Measurements from ENCODE around the gene TRPC4. TPM values are rescaled to one million over a fixed set of nuclear protein-coding genes. Genes with fewer than 3 reads are reported as not detected.
A peak's percentile ranks its signal among the peaks of the same experiment; 100 is the strongest.
"Not testable (repeated sequence)": the region's sequence is repeated elsewhere in the genome, so short reads cannot be mapped to it uniquely, and the experiment has no call there.

TRPC4 gene
- total RNA-seq, 1 experiment from 2014 or later, result 0.61 TPM

DNA sequence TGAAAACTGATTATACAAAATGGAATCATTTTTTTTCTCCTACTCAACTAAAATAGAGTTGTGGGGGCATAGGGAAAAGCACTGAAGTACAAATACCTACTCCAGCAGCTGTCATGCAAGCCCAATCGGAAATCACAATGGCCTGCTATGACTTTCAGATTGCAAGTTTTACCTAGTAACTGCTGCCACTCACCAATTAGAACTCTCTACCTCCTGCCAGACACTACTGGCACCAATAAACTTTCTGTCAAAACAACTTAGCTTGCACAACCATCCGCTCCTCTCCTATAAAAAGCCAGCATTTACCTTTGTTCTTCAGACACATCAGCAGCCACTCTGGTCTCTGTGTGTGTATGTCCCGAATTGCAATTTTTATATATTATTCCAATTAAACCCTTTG, 9.3 kb upstream of the TRPC4 start:
- H3K27me3 ChIP-seq (replicated peaks), result 0 out of 2 replicates have a peak, but pooled peaks cover 3% of the 10 kb centered on the region
- H3K4me3 ChIP-seq, result no peak overlapping the region
- H3K9me3 ChIP-seq (replicated peaks), result no peaks in the 10 kb centered on the region
- H3K36me3 ChIP-seq, result no peaks in the 10 kb centered on the region
- H3K27ac ChIP-seq, result no peak overlapping the region
- H3K4me1 ChIP-seq (replicated peaks), result no peaks in the 10 kb centered on the region
- no peak for DNase-seq (ENCODE audit: low read depth in 1 of 2, low spot score in 2 of 2)

DNA sequence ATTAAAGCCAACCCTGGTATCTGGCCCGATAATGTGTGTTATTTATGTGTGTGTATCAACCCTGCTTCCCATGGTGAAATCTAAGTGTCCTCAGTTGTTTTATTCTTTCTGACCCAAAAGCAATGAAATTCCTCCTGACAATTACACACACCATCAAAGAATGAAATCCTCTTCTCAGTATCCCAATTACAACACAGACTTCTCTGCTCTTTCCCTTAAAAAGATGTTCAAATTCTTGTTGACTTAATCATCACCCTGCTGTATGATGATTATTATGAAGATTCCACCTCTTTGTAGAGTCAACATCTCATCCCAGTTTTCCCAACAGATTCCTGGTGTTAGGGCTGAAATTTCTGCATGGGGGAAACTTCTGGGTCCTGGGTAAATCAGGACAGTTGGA, 8.9 kb upstream of the TRPC4 start:
- no peaks in the 10 kb centered on the region for H3K9me3 ChIP-seq (replicated peaks)
- H3K4me1 ChIP-seq (replicated peaks), result no peaks in the 10 kb centered on the region
- DNase-seq (ENCODE audit: low read depth in 1 of 2, low spot score in 2 of 2), result no peak
- no peak overlapping the region for H3K4me3 ChIP-seq
- H3K27me3 ChIP-seq (replicated peaks), result 0 out of 2 replicates have a peak, but pooled peaks cover 3% of the 10 kb centered on the region
- no peak overlapping the region for H3K27ac ChIP-seq
- no peaks in the 10 kb centered on the region for H3K36me3 ChIP-seq

DNA sequence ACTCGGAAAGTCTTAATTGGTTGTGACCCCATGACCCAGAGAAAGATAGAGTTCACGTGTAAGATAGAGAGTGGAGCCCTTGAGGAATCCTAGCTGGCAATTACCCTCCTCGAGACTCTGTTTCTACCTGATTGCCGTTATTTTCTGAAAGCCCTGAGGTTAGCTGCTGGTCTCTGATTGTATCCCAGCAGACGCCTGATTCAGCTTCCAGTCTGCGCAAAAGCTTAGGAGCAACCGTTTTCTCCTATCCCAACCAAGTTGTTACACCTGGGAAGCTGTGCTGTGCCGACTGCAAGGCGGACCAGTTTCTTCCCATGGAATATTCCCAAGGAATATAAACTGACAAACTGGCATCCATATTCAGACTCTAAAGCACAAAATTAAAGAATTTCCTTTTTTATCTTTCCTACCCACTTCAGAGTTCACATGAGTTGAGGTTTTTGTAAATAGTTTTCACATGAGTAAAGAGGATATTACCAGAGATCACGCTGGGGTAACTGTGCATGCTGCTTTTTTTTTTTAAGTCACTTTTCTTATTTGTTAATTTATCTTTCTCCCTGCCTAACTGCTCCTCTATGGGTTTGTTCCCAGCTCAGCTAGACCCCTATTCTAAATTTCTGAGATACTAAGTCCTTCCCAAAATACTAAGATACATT, 1.5 kb upstream of the TRPC4 start:
- DNase-seq (ENCODE audit: low read depth in 1 of 2, low spot score in 2 of 2), result peak in 1 of 2 experiments; percentile 50

GRCh38 chr13:37870489-37870845, 895 bp upstream of the TRPC4 start:
- no peak for DNase-seq (ENCODE audit: low read depth in 1 of 2, low spot score in 2 of 2)
- peak overlapping the region; percentile 54 for H3K27ac ChIP-seq
- no peaks in the 10 kb centered on the region; the same call in none of the 2 replicates for H3K27me3 ChIP-seq (replicated peaks)

More for the DNA sequence above, 1.5 kb upstream of the TRPC4 start:
- Histone ChIP-seq H3K4me1 (replicated peaks) (peaks cover 21% of the 10 kb centered on the region), H3K36me3 (no peaks in the 10 kb centered on the region), H3K4me3 (peak overlapping the region; percentile 51), H3K27ac (peak overlapping the region; percentile 54), H3K9me3 (replicated peaks) (no peaks in the 10 kb centered on the region; the same call in 1 of the 2 replicates), H3K27me3 (replicated peaks) (no peaks in the 10 kb centered on the region; the same call in none of the 2 replicates)

DNA sequence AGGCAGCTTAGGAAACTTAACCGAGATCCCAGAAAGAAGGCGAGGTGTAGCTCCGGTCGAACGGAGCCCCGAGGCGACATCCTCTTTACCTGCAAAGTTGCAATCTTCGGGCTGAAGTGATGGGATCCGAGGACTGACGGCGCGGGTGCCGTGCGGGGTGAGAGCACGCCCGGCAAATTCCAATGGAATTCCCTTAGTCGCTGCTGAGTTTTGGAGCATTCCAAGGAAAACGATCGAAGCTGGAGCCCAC, 141 bp downstream of the TRPC4 start:
- peak overlapping the region; percentile 51 for H3K4me3 ChIP-seq
- no peaks in the 10 kb centered on the region; the same call in none of the 2 replicates for H3K27me3 ChIP-seq (replicated peaks)
- DNase-seq (ENCODE audit: low read depth in 1 of 2, low spot score in 2 of 2), result no peak
- H3K36me3 ChIP-seq, result no peaks in the 10 kb centered on the region
- H3K4me1 ChIP-seq (replicated peaks), result peaks cover 21% of the 10 kb centered on the region
- no peaks in the 10 kb centered on the region; the same call in 1 of the 2 replicates for H3K9me3 ChIP-seq (replicated peaks)
- 0 out of 2 replicates have a peak overlapping the region, but pooled peaks have one; percentile 23 for H3K27ac ChIP-seq

More at GRCh38 chr13:37870489-37870845, 895 bp upstream of the TRPC4 start:
- Histone ChIP-seq H3K36me3 (no peaks in the 10 kb centered on the region), H3K9me3 (replicated peaks) (no peaks in the 10 kb centered on the region; the same call in 1 of the 2 replicates), H3K4me1 (replicated peaks) (peaks cover 21% of the 10 kb centered on the region), H3K4me3 (peak overlapping the region; percentile 51)

DNA sequence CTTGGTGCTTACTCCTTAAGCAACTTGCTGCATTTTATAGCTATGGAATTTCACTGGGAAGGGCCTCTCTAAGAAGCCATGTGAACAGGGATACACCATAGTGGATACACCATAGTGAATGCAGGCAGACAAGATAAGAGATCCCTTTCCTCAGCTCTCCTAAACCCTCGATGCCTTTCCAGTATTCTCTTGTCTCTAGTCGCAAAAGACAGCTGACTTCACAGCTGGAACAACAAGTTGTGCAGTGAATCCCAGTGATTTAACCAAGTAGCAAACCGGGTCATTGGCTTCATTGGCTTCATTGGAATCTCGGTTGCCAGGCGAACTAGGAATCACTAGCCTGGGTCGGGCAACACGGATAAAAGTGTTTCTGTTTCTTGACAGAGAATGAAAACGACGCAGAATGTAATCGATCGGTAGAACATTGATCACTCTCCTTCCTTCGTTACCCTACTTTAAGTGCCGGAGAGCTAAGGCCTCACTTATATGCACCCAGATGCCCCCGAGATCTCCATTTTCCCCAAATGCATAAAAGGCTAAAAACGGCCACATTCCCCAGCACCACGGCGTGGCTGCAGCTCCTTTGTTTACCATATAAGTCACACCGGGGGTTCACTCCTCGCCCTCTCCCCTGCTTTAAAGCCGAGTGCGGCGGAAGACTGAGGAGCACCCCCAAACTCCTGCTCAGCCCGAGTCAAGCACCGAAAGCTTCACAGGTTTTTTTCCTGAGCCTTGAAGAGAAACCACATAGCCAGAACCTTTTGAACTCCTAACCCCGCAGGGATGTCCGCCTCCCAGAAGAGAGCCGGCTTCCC, 674 bp downstream of the TRPC4 start:
- H3K9me3 ChIP-seq (replicated peaks), result no peaks in the 10 kb centered on the region; the same call in 1 of the 2 replicates
- no peaks in the 10 kb centered on the region for H3K36me3 ChIP-seq
- no peaks in the 10 kb centered on the region; the same call in none of the 2 replicates for H3K27me3 ChIP-seq (replicated peaks)
- peaks cover 21% of the 10 kb centered on the region for H3K4me1 ChIP-seq (replicated peaks)
- 0 out of 2 replicates have a peak overlapping the region, but pooled peaks have one; percentile 23 for H3K27ac ChIP-seq
- peak in 1 of 2 experiments; percentile 19 for DNase-seq (ENCODE audit: low read depth in 1 of 2, low spot score in 2 of 2)
- H3K4me3 ChIP-seq, result peak overlapping the region; percentile 51

- no peaks in the 10 kb centered on the region; the same call in 1 of the 2 replicates for H3K27me3 ChIP-seq (replicated peaks)
- no peak overlapping the region for H3K27ac ChIP-seq
- DNase-seq (ENCODE audit: low read depth in 1 of 2, low spot score in 2 of 2), result no peak
- H3K36me3 ChIP-seq, result no peaks in the 10 kb centered on the region
- H3K4me1 ChIP-seq (replicated peaks), result peaks cover 2% of the 10 kb centered on the region
- H3K4me3 ChIP-seq, result no peak overlapping the region
- H3K9me3 ChIP-seq (replicated peaks), result no peaks in the 10 kb centered on the region
These were observed 5.9 kb downstream of the TRPC4 start for GRCh38 chr13:37863708-37864107.

GRCh38 chr13:37835392-37835791, 34.2 kb downstream of the TRPC4 start:
- Histone ChIP-seq H3K27me3 (replicated peaks) (no peaks in the 10 kb centered on the region), H3K4me3 (no peak overlapping the region), H3K27ac (no peak overlapping the region), H3K36me3 (no peaks in the 10 kb centered on the region), H3K4me1 (replicated peaks) (no peaks in the 10 kb centered on the region), H3K9me3 (replicated peaks) (no peaks in the 10 kb centered on the region)
- no peak for DNase-seq (ENCODE audit: low read depth in 1 of 2, low spot score in 2 of 2)

GRCh38 chr13:37833411-37833810, 36.2 kb downstream of the TRPC4 start:
- no peak for DNase-seq (ENCODE audit: low read depth in 1 of 2, low spot score in 2 of 2)
- no peak overlapping the region for H3K27ac ChIP-seq
- no peaks in the 10 kb centered on the region for H3K27me3 ChIP-seq (replicated peaks)
- no peak overlapping the region for H3K4me3 ChIP-seq
- no peaks in the 10 kb centered on the region for H3K9me3 ChIP-seq (replicated peaks)
- no peaks in the 10 kb centered on the region for H3K4me1 ChIP-seq (replicated peaks)
- no peaks in the 10 kb centered on the region for H3K36me3 ChIP-seq

DNA sequence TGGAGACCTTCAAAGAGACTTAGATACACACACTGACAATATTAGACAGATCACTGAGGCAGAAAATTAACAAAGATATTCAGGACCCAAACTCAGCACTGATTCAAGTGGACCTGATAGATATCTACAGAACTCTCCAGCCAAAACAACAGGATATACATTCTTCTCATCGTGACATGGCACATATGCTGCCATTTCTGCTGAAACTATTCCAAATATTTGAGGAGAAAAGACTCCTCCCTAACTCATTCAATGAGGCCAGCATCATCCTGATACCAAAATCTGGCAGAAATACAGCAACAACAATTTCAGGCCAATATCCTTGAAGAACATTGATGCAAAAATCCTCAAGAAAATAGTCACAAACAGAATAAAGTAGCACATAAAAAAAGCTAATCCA, 53.3 kb downstream of the TRPC4 start:
- Histone ChIP-seq H3K36me3 (no peaks in the 10 kb centered on the region), H3K4me1 (replicated peaks) (no peaks in the 10 kb centered on the region), H3K27me3 (replicated peaks) (no peaks in the 10 kb centered on the region), H3K27ac (no peak overlapping the region), H3K9me3 (replicated peaks) (0 out of 2 replicates have a peak, but pooled peaks cover 3% of the 10 kb centered on the region), H3K4me3 (no peak overlapping the region)
- no peak for DNase-seq (ENCODE audit: low read depth in 1 of 2, low spot score in 2 of 2)

DNA sequence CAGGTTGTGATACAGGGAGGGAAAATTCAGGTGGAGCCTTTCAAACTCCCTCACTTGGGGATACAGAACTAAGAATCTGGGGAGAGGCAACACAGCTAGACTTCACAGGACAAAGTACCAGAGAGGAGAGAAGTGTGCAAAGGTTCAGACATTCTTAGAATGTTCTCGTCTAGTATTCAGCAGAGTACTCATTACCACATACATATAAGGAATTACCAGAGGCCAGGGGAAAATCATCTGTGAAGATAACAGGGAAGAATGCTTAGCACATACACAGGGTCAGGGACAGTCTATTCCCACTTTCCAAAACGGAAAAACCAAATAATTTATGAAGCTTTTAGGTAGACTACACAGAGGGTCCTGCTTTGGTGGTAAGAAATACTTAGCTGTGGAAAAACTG, 58.1 kb downstream of the TRPC4 start:
- Histone ChIP-seq H3K9me3 (replicated peaks) (0 out of 2 replicates have a peak, but pooled peaks cover 3% of the 10 kb centered on the region), H3K36me3 (no peaks in the 10 kb centered on the region), H3K27me3 (replicated peaks) (no peaks in the 10 kb centered on the region), H3K4me1 (replicated peaks) (no peaks in the 10 kb centered on the region), H3K4me3 (no peak overlapping the region), H3K27ac (no peak overlapping the region)
- no peak for DNase-seq (ENCODE audit: low read depth in 1 of 2, low spot score in 2 of 2)

DNA sequence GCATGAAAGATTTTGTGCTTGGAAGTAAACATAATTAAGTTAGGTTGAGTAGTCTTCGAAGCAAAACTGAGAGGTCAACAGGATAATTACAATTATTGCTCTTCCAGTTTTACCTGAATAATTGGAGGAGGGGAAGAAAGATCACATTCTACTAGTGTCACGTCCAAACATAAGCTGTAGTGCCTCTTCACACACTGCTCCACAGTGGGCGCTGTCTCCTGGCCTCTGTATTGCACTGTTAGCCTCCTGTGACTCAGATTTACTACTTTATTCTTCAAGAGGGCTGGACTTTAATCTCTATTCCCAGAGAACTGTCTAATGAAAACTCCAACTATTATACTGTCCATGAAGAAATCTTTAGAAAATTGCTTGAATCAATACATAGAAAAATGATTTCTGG, 62.9 kb downstream of the TRPC4 start:
- H3K36me3 ChIP-seq, result no peaks in the 10 kb centered on the region
- no peak overlapping the region for H3K4me3 ChIP-seq
- no peaks in the 10 kb centered on the region for H3K9me3 ChIP-seq (replicated peaks)
- H3K4me1 ChIP-seq (replicated peaks), result no peaks in the 10 kb centered on the region
- H3K27me3 ChIP-seq (replicated peaks), result no peaks in the 10 kb centered on the region
- no peak overlapping the region for H3K27ac ChIP-seq
- DNase-seq (ENCODE audit: low read depth in 1 of 2, low spot score in 2 of 2), result no peak

- DNase-seq (ENCODE audit: low read depth in 1 of 2, low spot score in 2 of 2), result no peak
- H3K36me3 ChIP-seq, result no peaks in the 10 kb centered on the region
- H3K4me3 ChIP-seq, result no peak overlapping the region
- no peak overlapping the region for H3K27ac ChIP-seq
- no peaks in the 10 kb centered on the region for H3K4me1 ChIP-seq (replicated peaks)
- H3K27me3 ChIP-seq (replicated peaks), result no peaks in the 10 kb centered on the region
- H3K9me3 ChIP-seq (replicated peaks), result no peaks in the 10 kb centered on the region
These were observed 71.9 kb downstream of the TRPC4 start for GRCh38 chr13:37797631-37798030.

DNA sequence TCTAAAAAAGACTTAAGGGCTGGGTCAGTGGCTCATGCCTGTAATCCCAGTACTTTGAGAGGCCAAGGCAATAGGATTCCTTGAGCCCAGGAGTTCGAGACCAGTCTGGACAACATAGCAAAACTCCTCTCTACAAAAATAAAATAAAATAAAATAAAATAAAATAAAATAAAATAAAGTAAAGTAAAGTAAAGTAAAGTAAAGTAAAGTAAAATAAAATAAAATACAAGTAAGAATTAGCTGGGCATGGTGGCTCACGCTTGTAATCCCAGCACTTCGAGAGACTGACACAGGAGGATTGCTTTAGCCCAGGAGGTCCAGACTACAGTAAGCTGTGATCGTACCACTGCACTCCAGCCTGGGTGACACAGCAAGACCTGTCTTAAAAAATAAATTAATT, 72.8 kb downstream of the TRPC4 start:
- not testable (repeated sequence) for H3K27ac ChIP-seq; H3K36me3 ChIP-seq; DNase-seq (ENCODE audit: low read depth in 1 of 2, low spot score in 2 of 2)

More for the DNA sequence above, 72.8 kb downstream of the TRPC4 start:
- not testable (repeated sequence) for H3K9me3 ChIP-seq (replicated peaks); H3K4me1 ChIP-seq (replicated peaks); H3K27me3 ChIP-seq (replicated peaks); H3K4me3 ChIP-seq
